H1 (cell line): Measurements from ENCODE around the gene MAML3. TPM values are rescaled to one million over a fixed set of nuclear protein-coding genes. Genes with fewer than 3 reads are reported as not detected.

Source experiments
- polyA plus RNA-seq, 7 experiments: library from polyadenylated mRNA; depleted of rRNA in 3 of 7; stranded (reverse) in 5 of 7; unstranded in 2 of 7; fragments of >200 nt in 5 of 7; fragments of 200-250 nt in 2 of 7; gene quantifications; 1 replicate in 5 of 7; 2 replicates in 1 of 7; 4 replicates in 1 of 7; pipeline versions ENCODE4 v1.2.1 to v1.2.3, GENCODE V29; 2011 to 2013; ENCODE audit warnings: missing spikeins in 2 of 7, mixed read lengths in 2 of 7
- total RNA-seq: library from RNA; stranded (reverse); fragmentation: NEBNext Ultra II Directional; extraction: Animal tissue kit (Norgen Biotek cat#: 25700); gene quantifications from 2 replicates; pipeline ENCODE4 v1.2.1, GENCODE V29; 2021
- TF ChIP-seq, protein P1 (sequence below): IDR thresholded peaks from 2 replicates; pipeline ENCODE4 v1.6.1; 2012; ENCODE audit warnings: inconsistent platforms

Gene MAML3
- total and polyA plus RNA-seq, 2 of the 8 experiments (the other 6 are each of a cell fraction or from before 2014, with no cell fraction given), result 2.1 to 5.7 TPM

DNA sequence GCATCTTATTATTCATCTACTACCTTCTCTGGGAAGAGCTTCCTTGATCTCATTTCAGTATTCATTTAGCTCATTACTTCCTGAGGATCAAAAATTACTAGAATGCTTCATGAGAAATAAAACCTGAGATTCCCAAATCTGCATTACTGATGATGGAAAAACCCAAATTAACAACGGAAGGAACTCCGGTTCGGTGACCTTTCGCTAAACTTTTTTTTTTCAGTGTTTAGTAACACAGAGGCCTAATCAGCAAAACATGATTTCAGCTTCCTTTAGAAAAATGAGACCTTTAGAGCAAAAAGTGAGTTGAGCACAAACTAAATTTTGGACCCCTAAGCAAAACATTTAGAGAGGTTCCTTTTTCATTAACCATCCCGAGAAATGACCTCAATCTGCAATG, 229.2 kb downstream of the MAML3 start (continued):
- TF ChIP-seq, protein P1, sequence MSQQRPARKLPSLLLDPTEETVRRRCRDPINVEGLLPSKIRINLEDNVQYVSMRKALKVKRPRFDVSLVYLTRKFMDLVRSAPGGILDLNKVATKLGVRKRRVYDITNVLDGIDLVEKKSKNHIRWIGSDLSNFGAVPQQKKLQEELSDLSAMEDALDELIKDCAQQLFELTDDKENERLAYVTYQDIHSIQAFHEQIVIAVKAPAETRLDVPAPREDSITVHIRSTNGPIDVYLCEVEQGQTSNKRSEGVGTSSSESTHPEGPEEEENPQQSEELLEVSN, result no peak
